IMR-90 (cell line): Measurements from ENCODE around the gene HDAC9. TPM values are rescaled to one million over a fixed set of nuclear protein-coding genes. Genes with fewer than 3 reads are reported as not detected.

Experiments
- ATAC-seq: fragments of 200-7000 bp; cut with Tn5 transposase; 2 replicates; pipeline ENCODE4 v1.9.1; 2020; ENCODE audit warnings: low read depth, mild to moderate bottlenecking, moderate library complexity
- BruUV-seq: library from RNA; stranded (reverse); fragments of 400-500 nt; replicated peaks from 2 replicates; lab custom pipeline; 2021; lab: Mats Ljungman, UMichigan
- CTCF ChIA-PET: fragments of 300-600 bp; formaldehyde crosslinking; extraction: SDS; loops from one replicate; lab custom pipeline; 2021; ENCODE audit warnings: antibody characterized with exemption; lab: Yijun Ruan, JAX
- POLR2A ChIA-PET: fragments of 300-600 bp; sonication (Branson Sonifier 250); formaldehyde crosslinking; loops from one replicate; lab custom pipeline; 2022; ENCODE audit warnings: antibody characterized with exemption; ENCODE audit not compliant: unreplicated experiment; lab: Charles Lee
- DNase-seq: peaks from one replicate; pipeline ENCODE4 v3.0.0; 2013
- H2AFZ ChIP-seq: replicated peaks from 2 replicates; pipeline ENCODE3; 2013; ENCODE audit warnings: low read length, mild to moderate bottlenecking; ENCODE audit not compliant: poor library complexity
- H2AK5ac ChIP-seq: 2 replicates; pipeline ENCODE4 v1.6.1; 2013; ENCODE audit warnings: low read depth, low read length, inconsistent platforms
- H2AK9ac ChIP-seq: replicated peaks from 2 replicates; pipeline ENCODE3; 2013; ENCODE audit warnings: mild to moderate bottlenecking, low read depth, low read length, moderate library complexity; ENCODE audit not compliant: poor library complexity
- H2BK120ac ChIP-seq: 2 replicates; pipeline ENCODE4 v1.6.1; 2013; ENCODE audit warnings: low read depth, low read length, inconsistent platforms
- H2BK15ac ChIP-seq: 3 replicates; pipeline ENCODE4 v1.6.1; 2013; ENCODE audit warnings: low read depth, low read length, inconsistent platforms
- H2BK20ac ChIP-seq: 2 replicates; pipeline ENCODE4 v1.6.1; 2013; ENCODE audit warnings: low read depth, mild to moderate bottlenecking, inconsistent platforms, low read length, moderate library complexity
- H2BK5ac ChIP-seq: 2 replicates; pipeline ENCODE4 v1.6.1; 2013; ENCODE audit warnings: mild to moderate bottlenecking, low read depth, low read length, inconsistent platforms; ENCODE audit not compliant: poor library complexity, severe bottlenecking
- H3K14ac ChIP-seq: replicated peaks from 2 replicates; pipeline ENCODE4 v1.6.1; 2013; ENCODE audit warnings: low read depth, low read length, inconsistent platforms
- H3K18ac ChIP-seq: 2 replicates; pipeline ENCODE4 v1.6.1; 2013; ENCODE audit warnings: low read depth, low read length, control low read depth
- H3K23ac ChIP-seq: 2 replicates; pipeline ENCODE4 v1.6.1; 2013; ENCODE audit warnings: low read depth, low read length, inconsistent platforms
- H3K27ac ChIP-seq: 2 replicates; pipeline ENCODE4 v1.5.1; 2013; ENCODE audit warnings: mild to moderate bottlenecking, control low read depth, low read length; ENCODE audit not compliant: insufficient read depth
- H3K27me3 ChIP-seq: 2 replicates; pipeline ENCODE4 v1.6.1; 2013; ENCODE audit warnings: low read length; ENCODE audit not compliant: control insufficient read depth, insufficient read depth
- H3K36me3 ChIP-seq: 2 replicates; pipeline ENCODE4 v1.6.1; 2013; ENCODE audit warnings: low read length, mixed read lengths; ENCODE audit not compliant: control insufficient read depth, insufficient read depth
- H3K4ac ChIP-seq: 2 replicates; pipeline ENCODE4 v1.6.1; 2013; ENCODE audit warnings: low read depth, low read length, inconsistent platforms
- H3K4me1 ChIP-seq: 2 replicates; pipeline ENCODE4 v1.6.1; 2013; ENCODE audit warnings: low read length, mixed read lengths; ENCODE audit not compliant: control insufficient read depth, insufficient read depth
- H3K4me2 ChIP-seq: 2 replicates; pipeline ENCODE4 v1.6.1; 2013; ENCODE audit warnings: low read depth, mild to moderate bottlenecking, control low read depth, low read length, moderate library complexity
- H3K4me3 ChIP-seq: 2 replicates; pipeline ENCODE4 v1.5.1; 2013; ENCODE audit warnings: low read depth, mild to moderate bottlenecking, control low read depth, low read length, moderate library complexity; ENCODE audit not compliant: insufficient read depth
- H3K56ac ChIP-seq: 2 replicates; pipeline ENCODE4 v1.6.1; 2013; ENCODE audit warnings: low read length, inconsistent platforms; ENCODE audit not compliant: insufficient read depth; ENCODE audit errors: extremely low read depth
- H3K79me1 ChIP-seq, 2 experiments: 2 replicates each; pipeline ENCODE4 v1.6.1; 2013; ENCODE audit warnings: low read length in 2 of 2, inconsistent platforms in 1 of 2, low read depth in 1 of 2
- H3K9ac ChIP-seq: 2 replicates; pipeline ENCODE4 v1.6.1; 2013; ENCODE audit warnings: low read depth, low read length, control low read depth
- H3K9me1 ChIP-seq: 2 replicates; pipeline ENCODE4 v1.6.1; 2013; ENCODE audit warnings: low read length, inconsistent platforms; ENCODE audit not compliant: insufficient read depth
- H3K9me3 ChIP-seq: 2 replicates; pipeline ENCODE4 v1.6.1; 2013; ENCODE audit warnings: low read length; ENCODE audit not compliant: control insufficient read depth, insufficient read depth
- H4K20me1 ChIP-seq: 2 replicates; pipeline ENCODE4 v1.6.1; 2013; ENCODE audit warnings: low read length, inconsistent platforms; ENCODE audit not compliant: insufficient read depth
- H4K5ac ChIP-seq: 2 replicates; pipeline ENCODE4 v1.6.1; 2013; ENCODE audit warnings: mild to moderate bottlenecking, low read depth, low read length, control low read depth
- H4K8ac ChIP-seq, 2 experiments: 2 replicates each; pipeline ENCODE4 v1.6.1; 2013; ENCODE audit warnings: low read depth in 2 of 2, low read length in 2 of 2, control low read depth in 1 of 2, inconsistent platforms in 1 of 2
- H4K91ac ChIP-seq: 2 replicates; pipeline ENCODE4 v1.6.1; 2013; ENCODE audit warnings: low read depth, low read length, inconsistent platforms; ENCODE audit not compliant: insufficient read depth
- BHLHE40 ChIP-seq: fragments of 150-350 bp; IDR thresholded peaks from 2 replicates; pipeline ENCODE4 v1.6.1; 2016; ENCODE audit warnings: mild to moderate bottlenecking, low read depth, low read length
- CEBPB ChIP-seq: IDR thresholded peaks from 2 replicates; pipeline ENCODE4 v1.6.1; 2012; ENCODE audit warnings: low read depth, low read length, improper control_type of control experiment
- ELK1 ChIP-seq: fragments of 150-350 bp; IDR thresholded peaks from 2 replicates; pipeline ENCODE4 v1.6.1; 2016; ENCODE audit warnings: low read depth, mild to moderate bottlenecking, low read length, moderate library complexity, borderline replicate concordance
- MXI1 ChIP-seq: IDR thresholded peaks from 2 replicates; pipeline ENCODE4 v1.6.1; 2012; ENCODE audit warnings: low read depth, mild to moderate bottlenecking, low read length, moderate library complexity, borderline replicate concordance
- POLR2A ChIP-seq: IDR thresholded peaks from 2 replicates; pipeline ENCODE4 v1.6.1; 2012; ENCODE audit warnings: mild to moderate bottlenecking, low read depth, low read length
- RCOR1 ChIP-seq: IDR thresholded peaks from 2 replicates; pipeline ENCODE4 v1.6.1; 2012; ENCODE audit warnings: mild to moderate bottlenecking, low read length, improper control_type of control experiment; ENCODE audit not compliant: insufficient replicate concordance
- WGBS, 2 experiments: methylation state at CpG; one replicate each; pipeline versions ENCODE4 v1.1.5 to v1.1.7; 2013; ENCODE audit warnings: missing lambda C conversion rate in 2 of 2; ENCODE audit not compliant: insufficient read length in 1 of 2; ENCODE audit errors: extremely low coverage in 2 of 2; 5-methylcytosine and 5-hydroxymethylcytosine counted together
- dilution Hi-C: fragments of 300-500 bp; cut with HindIII; formaldehyde crosslinking; loops from one replicate; pipeline ENCODE4 v1.14.3; 2018; ENCODE audit warnings: low sequenced_read_pairs; ENCODE audit not compliant: unreplicated experiment
- in situ Hi-C: fragments of 300-500 bp; cut with MboI; formaldehyde crosslinking; loops from 3 replicates; pipeline ENCODE4 v1.14.3; 2019; ENCODE audit warnings: low sequenced_read_pairs, inconsistent platforms, mixed read lengths
- intact Hi-C: fragments of 100-400 bp; cut with micrococcal nuclease; formaldehyde crosslinking; loops from 2 replicates; pipeline ENCODE4 v1.10.0; 2022
- polyA plus RNA-seq, 3 experiments: library from polyadenylated mRNA; depleted of rRNA; stranded (reverse); fragments of >200 nt; gene quantifications; 2 replicates each; pipeline ENCODE4 v1.2.3, GENCODE V29; 2012; ENCODE audit warnings: low replicate concordance in 1 of 3
- total RNA-seq: library from RNA; depleted of rRNA; stranded (reverse); fragments of >200 nt; gene quantifications from 2 replicates; pipeline ENCODE4 v1.2.3, GENCODE V29; 2012

Gene HDAC9
- total and polyA plus RNA-seq, 2 of the 4 experiments (the other 2 are of a cell fraction) = 4.3 to 24.7 TPM

DNA sequence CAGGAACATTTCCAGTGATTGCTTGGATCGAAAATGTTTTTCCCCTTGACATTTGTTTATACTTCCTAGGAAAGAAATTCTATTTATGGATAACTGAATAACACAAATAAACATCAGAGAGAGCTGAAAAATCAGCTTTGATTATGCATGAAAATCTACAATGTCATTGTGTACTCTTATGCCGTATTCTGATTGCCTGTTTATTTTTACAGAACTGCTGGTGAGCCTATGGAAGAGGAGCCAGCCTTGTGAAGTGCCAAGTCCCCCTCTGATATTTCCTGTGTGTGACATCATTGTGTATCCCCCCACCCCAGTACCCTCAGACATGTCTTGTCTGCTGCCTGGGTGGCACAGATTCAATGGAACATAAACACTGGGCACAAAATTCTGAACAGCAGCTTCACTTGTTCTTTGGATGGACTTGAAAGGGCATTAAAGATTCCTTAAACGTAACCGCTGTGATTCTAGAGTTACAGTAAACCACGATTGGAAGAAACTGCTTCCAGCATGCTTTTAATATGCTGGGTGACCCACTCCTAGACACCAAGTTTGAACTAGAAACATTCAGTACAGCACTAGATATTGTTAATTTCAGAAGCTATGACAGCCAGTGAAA is 500.4 kb downstream of the HDAC9 start:
- intact Hi-C loops (no loop called here), in situ Hi-C loops (no loop called here), dilution Hi-C loops (no loop called here)
- ChIA-PET POLR2A (interaction anchor here (0.5 kb wide), 1 partner anchor 24 kb away, joined by 3 read pairs; no protein-coding TSS in a partner anchor), CTCF (interaction anchor here (0.6 kb wide), 1 partner anchor 1043 kb away, joined by 3 read pairs; no protein-coding TSS in a partner anchor)
- Histone ChIP-seq H3K56ac (no peak overlapping the region), H2AK9ac (peak overlapping the region; percentile 33), H4K20me1 (no peaks in the 10 kb centered on the region), H4K5ac (no peak overlapping the region; the same call in 1 of the 2 replicates), H3K4me1 (peaks cover 7% of the 10 kb centered on the region), H3K23ac (peak overlapping the region; percentile 75), H4K91ac (peak overlapping the region; percentile 12; the same call in 1 of the 2 replicates), H3K27ac (no peak overlapping the region), H4K8ac (peak overlapping the region in 1 of 2 experiments; percentile 53; a peak in 1 of 4 replicates), H2BK20ac (peak overlapping the region; percentile 66; the same call in 1 of the 2 replicates), H3K9me1 (no peaks in the 10 kb centered on the region; the same call in 1 of the 2 replicates), H3K27me3 (no peaks in the 10 kb centered on the region), H2BK5ac (no peak overlapping the region), H2BK120ac (peak overlapping the region; percentile 60), H3K79me1 (no peaks in the 10 kb centered on the region), H2AK5ac (no peak overlapping the region), H3K4ac (peak overlapping the region; percentile 63), H3K9me3 (no peaks in the 10 kb centered on the region), H3K36me3 (no peaks in the 10 kb centered on the region), H3K4me2 (peak overlapping the region; percentile 68), H3K18ac (peak overlapping the region; percentile 17), H3K4me3 (no peak overlapping the region), H2AFZ (peak overlapping the region; percentile 82), H3K14ac (peak overlapping the region; percentile 30), H2BK15ac (peak overlapping the region; percentile 24; the same call in 1 of the 3 replicates), H3K9ac (no peak overlapping the region)
- DNase-seq (peak; percentile 8), ATAC-seq (peak; percentile 42; the same call in 1 of the 2 replicates)
- no peak for TF ChIP-seq BHLHE40
- TF ChIP-seq MXI1 = no peak
- no peak for TF ChIP-seq CEBPB
- TF ChIP-seq RCOR1 = no peak
- TF ChIP-seq ELK1 = no peak
- no peak for TF ChIP-seq POLR2A
- no TSS peak for BruUV-seq
- no CpG with 5 or more reads among the region's 5 CpGs for WGBS, 2 experiments
